Measurements from ENCODE around the gene SORBS2.

DNA sequence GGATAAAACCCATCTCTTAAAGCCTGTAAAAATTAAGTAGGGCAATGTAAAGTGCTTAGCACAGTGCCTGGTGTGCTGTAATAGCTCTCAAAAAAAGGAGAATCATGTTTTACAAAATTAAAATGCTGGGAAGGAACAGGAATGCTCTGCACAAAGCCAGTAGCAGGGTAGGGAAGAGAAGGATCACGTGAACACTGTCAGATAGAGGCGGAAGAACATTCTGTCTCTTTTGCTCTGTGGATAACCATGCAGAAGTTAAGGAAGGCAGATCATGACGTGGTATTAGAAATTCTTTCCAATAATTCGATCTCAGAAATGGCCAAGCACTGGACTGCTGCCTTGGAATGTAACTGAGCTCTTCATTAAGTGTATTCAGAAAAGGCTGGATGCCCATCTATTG lies 140.5 kb downstream of the SORBS2 start:
- no peak for TF ChIP-seq CTCF (IDR thresholded peaks at IDR 0.05)
- TF ChIP-seq CBFB (CRISPR knock-in tag; IDR thresholded peaks at IDR 0.05; ENCODE audit: low read depth) = no peak
- no peak for TF ChIP-seq EMX1 (CRISPR knock-in tag; IDR thresholded peaks at IDR 0.05)
- no peak for TF ChIP-seq ATF2 (CRISPR knock-in tag; IDR thresholded peaks at IDR 0.05; ENCODE audit: borderline replicate concordance, low read depth)
- TF ChIP-seq, protein P1, sequence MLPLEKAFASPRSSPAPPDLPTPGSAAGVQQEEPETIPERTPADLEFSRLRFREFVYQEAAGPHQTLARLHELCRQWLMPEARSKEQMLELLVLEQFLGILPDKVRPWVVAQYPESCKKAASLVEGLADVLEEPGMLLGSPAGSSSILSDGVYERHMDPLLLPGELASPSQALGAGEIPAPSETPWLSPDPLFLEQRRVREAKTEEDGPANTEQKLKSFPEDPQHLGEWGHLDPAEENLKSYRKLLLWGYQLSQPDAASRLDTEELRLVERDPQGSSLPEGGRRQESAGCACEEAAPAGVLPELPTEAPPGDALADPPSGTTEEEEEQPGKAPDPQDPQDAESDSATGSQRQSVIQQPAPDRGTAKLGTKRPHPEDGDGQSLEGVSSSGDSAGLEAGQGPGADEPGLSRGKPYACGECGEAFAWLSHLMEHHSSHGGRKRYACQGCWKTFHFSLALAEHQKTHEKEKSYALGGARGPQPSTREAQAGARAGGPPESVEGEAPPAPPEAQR (CRISPR knock-in tag; IDR thresholded peaks at IDR 0.05) = no peak
- TF ChIP-seq ZNF512 (CRISPR knock-in tag; IDR thresholded peaks at IDR 0.05; ENCODE audit: borderline replicate concordance) = no peak
- no peak for TF ChIP-seq FOXK1 (CRISPR knock-in tag; IDR thresholded peaks at IDR 0.05)
- TF ChIP-seq NR2C2 (CRISPR knock-in tag; IDR thresholded peaks at IDR 0.05) = no peak

Measured in WTC11 (cell line).